ENCODE results near the gene PROX2.

PROX2 gene

GRCh38 chr14:74909501-74909900 lies 33.6 kb upstream of the PROX2 start:
- DNase-seq (ENCODE audit: low read depth in 2 of 3, low spot score in 2 of 3) = no peak

- no peak for DNase-seq (ENCODE audit: low read depth in 2 of 3, low spot score in 2 of 3)
Measured at GRCh38 chr14:74908861-74909341, 33.0 kb upstream of the PROX2 start.

GRCh38 chr14:74907744-74908143 lies 31.8 kb upstream of the PROX2 start:
- DNase-seq (ENCODE audit: low read depth in 2 of 3, low spot score in 2 of 3) = no peak

GRCh38 chr14:74906925-74907521 lies 31.1 kb upstream of the PROX2 start:
- no peak for DNase-seq (ENCODE audit: low read depth in 2 of 3, low spot score in 2 of 3)

GRCh38 chr14:74905595-74906142 lies 29.7 kb upstream of the PROX2 start:
- DNase-seq (ENCODE audit: low read depth in 2 of 3, low spot score in 2 of 3) = peak; percentile 44 to 86 (median 72)

GRCh38 chr14:74904635-74905503 lies 28.9 kb upstream of the PROX2 start:
- no peak for DNase-seq (ENCODE audit: low read depth in 2 of 3, low spot score in 2 of 3)

GRCh38 chr14:74902941-74903705 lies 27.2 kb upstream of the PROX2 start:
- no peak for DNase-seq (ENCODE audit: low read depth in 2 of 3, low spot score in 2 of 3)

GRCh38 chr14:74898694-74899093 lies 22.7 kb upstream of the PROX2 start:
- no peak for DNase-seq (ENCODE audit: low read depth in 2 of 3, low spot score in 2 of 3)

- DNase-seq (ENCODE audit: low read depth in 2 of 3, low spot score in 2 of 3) = no peak
Measured at GRCh38 chr14:74898083-74898482, 22.1 kb upstream of the PROX2 start.

GRCh38 chr14:74897642-74898041 lies 21.7 kb upstream of the PROX2 start:
- DNase-seq (ENCODE audit: low read depth in 2 of 3, low spot score in 2 of 3) = no peak

GRCh38 chr14:74896400-74896799 lies 20.5 kb upstream of the PROX2 start:
- no peak for DNase-seq (ENCODE audit: low read depth in 2 of 3, low spot score in 2 of 3)

GRCh38 chr14:74893614-74894091 lies 17.7 kb upstream of the PROX2 start:
- DNase-seq (ENCODE audit: low read depth in 2 of 3, low spot score in 2 of 3) = no peak

- no peak for DNase-seq (ENCODE audit: low read depth in 2 of 3, low spot score in 2 of 3)
Measured at GRCh38 chr14:74892745-74893144, 16.8 kb upstream of the PROX2 start.

- DNase-seq (ENCODE audit: low read depth in 2 of 3, low spot score in 2 of 3) = no peak
Measured at GRCh38 chr14:74891870-74892269, 15.9 kb upstream of the PROX2 start.

- DNase-seq (ENCODE audit: low read depth in 2 of 3, low spot score in 2 of 3) = no peak
Measured at GRCh38 chr14:74890262-74890661, 14.3 kb upstream of the PROX2 start.

GRCh38 chr14:74888164-74889158 lies 12.5 kb upstream of the PROX2 start:
- DNase-seq (ENCODE audit: low read depth in 2 of 3, low spot score in 2 of 3) = no peak

GRCh38 chr14:74886001-74886400 lies 10.1 kb upstream of the PROX2 start:
- no peak for DNase-seq (ENCODE audit: low read depth in 2 of 3, low spot score in 2 of 3)

- DNase-seq (ENCODE audit: low read depth in 2 of 3, low spot score in 2 of 3) = peak in 2 of 3 experiments; percentile 19 to 40
Measured at GRCh38 chr14:74882103-74882920, 6.4 kb upstream of the PROX2 start.

GRCh38 chr14:74881431-74882102 lies 5.6 kb upstream of the PROX2 start, which contains the start of gene DLST:
DLST (plus strand) TSS chr14:74881916; CDS start chr14:74881954, 38 bp downstream.
- DNase-seq (ENCODE audit: low read depth in 2 of 3, low spot score in 2 of 3) = peak; percentile 81 to 87 (median 83)

All from activated CD8-positive, alpha-beta memory T cell treated with anti-CD3 and anti-CD28 coated beads for 48 hours (primary cell).